Adrenal gland (tissue), 5 donors: ENCODE measurements around the gene WDR5B.

Experiments
- CTCF ChIP-seq, 6 experiments: fragments of 450-650 bp in 4 of 6; fragments of 200-600 bp in 2 of 6; sonication (generic) in 1 of 6; IDR thresholded peaks; 1 replicate in 5 of 6; 2 replicates in 1 of 6; pipeline versions ENCODE4 v1.5.1 to v1.8.0; 2016 to 2021; ENCODE audit warnings: antibody characterized with exemption in 6 of 6, mild to moderate bottlenecking in 2 of 6, moderate library complexity in 1 of 6
- POLR2A ChIP-seq, 2 donors: fragments of 450-650 bp; IDR thresholded peaks; one replicate each; pipeline ENCODE4 v1.6.1; 2017; ENCODE audit warnings: antibody characterized with exemption in 2 of 2, mild to moderate bottlenecking in 2 of 2, moderate library complexity in 1 of 2
- donor health status: DM: no; HTN: no; CAD: no.

DNA sequence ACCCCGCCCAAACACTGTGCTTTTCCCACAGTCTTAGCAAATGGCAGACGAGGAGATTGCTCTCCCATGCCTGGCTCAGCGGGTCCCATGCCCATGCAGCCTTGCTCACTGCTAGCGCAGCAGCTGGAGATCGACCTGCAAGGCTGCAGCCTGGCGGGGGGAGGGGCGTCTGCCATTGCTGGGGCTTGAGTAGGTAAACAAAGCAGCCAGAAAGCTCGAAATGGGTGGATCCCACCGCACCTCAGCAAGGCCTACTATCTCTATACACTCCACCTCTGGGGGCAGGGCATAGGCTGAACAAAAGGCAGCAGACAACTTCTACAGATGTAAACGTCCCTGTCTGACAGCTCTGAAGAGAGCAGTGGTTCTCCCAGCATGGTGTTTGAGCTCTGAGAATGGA is 27.2 kb upstream of the WDR5B start:
- TF ChIP-seq CTCF (IDR thresholded peaks at IDR 0.05) (no peak), POLR2A (IDR thresholded peaks at IDR 0.05) (no peak)
